ENCODE results near the gene DHDDS. TPM values are rescaled to one million over a fixed set of nuclear protein-coding genes. Genes with fewer than 3 reads are reported as not detected.

The DHDDS gene
- total RNA-seq, 2 donors from 2014 or later: 21.3 to 52.4 TPM

- ATAC-seq (peak; percentile 77), DNase-seq (peak; percentile 91 to 95 (median 93))
- intact Hi-C loops (cut with DNase I): no loop called here
- no peaks in the 10 kb centered on the region for H3K9me3 ChIP-seq
- 0% methylated on average over 4 to 47 of the region's 69 CpGs for WGBS, 2 donors
- TF ChIP-seq, protein P1, sequence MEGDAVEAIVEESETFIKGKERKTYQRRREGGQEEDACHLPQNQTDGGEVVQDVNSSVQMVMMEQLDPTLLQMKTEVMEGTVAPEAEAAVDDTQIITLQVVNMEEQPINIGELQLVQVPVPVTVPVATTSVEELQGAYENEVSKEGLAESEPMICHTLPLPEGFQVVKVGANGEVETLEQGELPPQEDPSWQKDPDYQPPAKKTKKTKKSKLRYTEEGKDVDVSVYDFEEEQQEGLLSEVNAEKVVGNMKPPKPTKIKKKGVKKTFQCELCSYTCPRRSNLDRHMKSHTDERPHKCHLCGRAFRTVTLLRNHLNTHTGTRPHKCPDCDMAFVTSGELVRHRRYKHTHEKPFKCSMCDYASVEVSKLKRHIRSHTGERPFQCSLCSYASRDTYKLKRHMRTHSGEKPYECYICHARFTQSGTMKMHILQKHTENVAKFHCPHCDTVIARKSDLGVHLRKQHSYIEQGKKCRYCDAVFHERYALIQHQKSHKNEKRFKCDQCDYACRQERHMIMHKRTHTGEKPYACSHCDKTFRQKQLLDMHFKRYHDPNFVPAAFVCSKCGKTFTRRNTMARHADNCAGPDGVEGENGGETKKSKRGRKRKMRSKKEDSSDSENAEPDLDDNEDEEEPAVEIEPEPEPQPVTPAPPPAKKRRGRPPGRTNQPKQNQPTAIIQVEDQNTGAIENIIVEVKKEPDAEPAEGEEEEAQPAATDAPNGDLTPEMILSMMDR (IDR thresholded peaks at IDR 0.05): no peak
- peak; percentile 29 to 70 (median 69) for TF ChIP-seq POLR2A (IDR thresholded peaks at IDR 0.05)
- peak within 1 kb of the TSS; percentile 72 to 83 for H3K4me3 ChIP-seq
- peaks cover 0 to 6% of the 10 kb centered on the region in 2 donors for H3K36me3 ChIP-seq (replicated peaks in 1 of 2; ENCODE audit: insufficient read depth in 1 of 2, low read depth in 2 of 2)
- peak within 1 kb of the TSS; percentile 93 to 100 (median 100) for H3K27ac ChIP-seq
- H3K4me1 ChIP-seq: peaks cover 38% of the 10 kb centered on the region
- no peaks in the 10 kb centered on the region for H3K27me3 ChIP-seq
Observed at GRCh38 chr1:26472320-26472900, 40.3 kb downstream of the DHDDS start, which contains the start of gene HMGN2. Gene HMGN2 (plus strand): TSS chr1:26472440. CDS start chr1:26472613, 173 bp downstream.

DNA sequence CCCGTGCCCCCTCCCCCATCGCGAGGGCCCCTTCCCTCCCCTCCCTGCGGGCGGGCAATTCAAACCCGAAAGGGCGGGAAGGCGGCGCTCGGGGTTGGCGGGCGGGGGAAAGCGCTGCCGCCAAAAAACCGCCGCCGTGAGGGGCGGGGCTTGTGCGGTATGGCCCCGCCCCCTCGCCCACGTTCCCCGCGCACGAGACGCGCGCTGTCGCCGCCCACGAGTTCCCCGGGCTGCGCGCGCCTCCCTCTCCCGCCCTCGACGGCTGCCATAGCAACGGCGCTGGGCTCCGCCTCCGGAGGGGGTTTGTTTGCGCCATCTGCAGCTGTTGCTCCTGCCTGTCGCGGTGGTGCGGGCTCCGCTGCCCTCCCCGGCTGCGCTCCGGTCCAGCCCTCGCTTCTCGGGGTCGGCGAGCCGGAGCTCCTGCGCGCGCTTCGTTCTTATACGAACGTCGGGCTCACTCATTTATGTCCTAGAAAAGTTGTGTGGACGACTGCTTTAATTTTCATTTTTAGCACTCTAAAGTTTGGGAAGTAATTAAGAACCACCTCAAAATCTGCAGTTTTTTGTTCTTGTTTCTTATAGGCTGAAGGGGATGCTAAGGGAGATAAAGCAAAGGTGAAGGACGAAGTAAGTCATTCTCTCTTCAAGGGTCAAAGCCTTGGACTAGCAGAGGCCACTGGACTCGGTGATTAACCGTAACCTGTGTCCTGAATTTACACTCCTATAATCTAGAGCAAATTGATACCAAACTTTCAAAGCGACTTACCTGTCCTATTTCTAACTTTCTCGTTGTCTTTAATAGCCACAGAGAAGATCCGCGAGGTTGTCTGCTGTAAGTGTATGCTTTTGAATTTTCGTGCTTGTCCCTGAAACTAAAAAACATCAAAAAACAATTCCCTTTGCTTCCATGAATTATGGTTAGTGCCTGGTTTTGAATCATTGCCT lies 41.1 kb downstream of the DHDDS start:
- Histone ChIP-seq H3K4me3 (peak overlapping the region; percentile 72 to 83), H3K27ac (peak overlapping the region; percentile 93 to 100 (median 100)), H3K27me3 (no peaks in the 10 kb centered on the region), H3K4me1 (peaks cover 38% of the 10 kb centered on the region), H3K9me3 (no peaks in the 10 kb centered on the region), H3K36me3 (replicated peaks in 1 of 2; ENCODE audit: insufficient read depth in 1 of 2, low read depth in 2 of 2) (peaks cover 0 to 6% of the 10 kb centered on the region in 2 donors)
- peak; percentile 97 to 98 (median 97) for DNase-seq
- WGBS, 2 donors: 4 to 5% methylated on average over 19 to 29 of the region's 71 CpGs
- TF ChIP-seq, protein P1 (IDR thresholded peaks at IDR 0.05): no peak
- peak in 1 of 3 donors; percentile 50 for TF ChIP-seq POLR2A (IDR thresholded peaks at IDR 0.05)
- ATAC-seq: peak; percentile 85
- intact Hi-C loops (cut with DNase I): no loop called here

GRCh38 chr1:26474818-26475217 lies 42.7 kb downstream of the DHDDS start:
- ATAC-seq (no peak), DNase-seq (no peak)
- no peaks in the 10 kb centered on the region for H3K27me3 ChIP-seq
- no peak overlapping the region for H3K27ac ChIP-seq
- intact Hi-C loops (cut with DNase I): no loop called here
- WGBS, 2 donors: 67 to 100% methylated on average over 1 of the region's 1 CpG
- TF ChIP-seq, protein P1 (IDR thresholded peaks at IDR 0.05): no peak
- TF ChIP-seq POLR2A (IDR thresholded peaks at IDR 0.05): no peak
- H3K4me3 ChIP-seq: no peak overlapping the region
- H3K36me3 ChIP-seq (replicated peaks in 1 of 2; ENCODE audit: insufficient read depth in 1 of 2, low read depth in 2 of 2): peaks cover 0 to 6% of the 10 kb centered on the region in 2 donors
- peaks cover 32% of the 10 kb centered on the region for H3K4me1 ChIP-seq
- H3K9me3 ChIP-seq: no peaks in the 10 kb centered on the region

DNA sequence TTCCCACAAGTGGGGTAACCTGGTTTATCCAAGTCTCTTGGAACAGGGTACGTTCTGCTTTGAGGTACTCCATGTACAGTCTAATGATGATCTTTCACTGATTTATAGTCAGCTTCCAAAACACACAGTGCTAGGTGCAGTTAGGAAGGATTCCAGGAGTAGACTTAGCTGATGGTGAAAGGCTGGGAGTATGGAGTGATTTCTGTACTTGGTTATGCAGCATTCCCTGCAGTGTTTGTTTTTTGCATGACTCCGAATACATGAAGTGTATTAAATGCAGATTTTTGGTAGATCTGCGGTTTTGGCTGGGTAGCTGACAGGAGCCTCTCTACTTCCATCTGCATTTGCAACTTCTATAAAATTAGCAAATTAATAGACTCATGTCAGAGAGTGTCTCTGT lies 43.9 kb downstream of the DHDDS start:
- H3K27ac ChIP-seq: no peak overlapping the region
- no peak for TF ChIP-seq POLR2A (IDR thresholded peaks at IDR 0.05)
- TF ChIP-seq, protein P1 (IDR thresholded peaks at IDR 0.05): no peak
- H3K9me3 ChIP-seq: no peaks in the 10 kb centered on the region
- no peak for ATAC-seq
- peaks cover 26% of the 10 kb centered on the region for H3K4me1 ChIP-seq
- peaks cover 0 to 6% of the 10 kb centered on the region in 2 donors for H3K36me3 ChIP-seq (replicated peaks in 1 of 2; ENCODE audit: insufficient read depth in 1 of 2, low read depth in 2 of 2)
- no peak for DNase-seq
- H3K4me3 ChIP-seq: no peak overlapping the region
- intact Hi-C loops (cut with DNase I): no loop called here
- WGBS, 2 donors: 92 to 93% methylated on average over 3 of the region's 3 CpGs
- H3K27me3 ChIP-seq: no peaks in the 10 kb centered on the region
